Vagina (tissue), 2 donors: ENCODE results near the gene FAM120A. TPM values are rescaled to one million over a fixed set of nuclear protein-coding genes. Genes with fewer than 3 reads are reported as not detected.

ENCODE experiments used
- DNase-seq, 2 donors: peaks; one replicate each; pipeline ENCODE4 v3.0.0-alpha.2; 2017; ENCODE audit errors: extremely low spot score in 2 of 2
- H3K27ac ChIP-seq: fragments of 200-600 bp; sonication (generic); one replicate; pipeline ENCODE4 v1.5.1; 2019
- H3K27me3 ChIP-seq: fragments of 200-600 bp; sonication (generic); one replicate; pipeline ENCODE4 v1.5.1; 2019
- H3K36me3 ChIP-seq, 2 donors: fragments of 200-600 bp; sonication (generic); one replicate each; pipeline ENCODE4 v1.5.1; 2017 to 2019
- H3K4me1 ChIP-seq: fragments of 200-600 bp; sonication (generic); one replicate; pipeline ENCODE4 v1.5.1; 2019
- H3K4me3 ChIP-seq, 2 donors: fragments of 200-600 bp; sonication (generic); 1 replicate in 1 of 2; 2 replicates in 1 of 2; pipeline ENCODE4 v1.5.1; 2016 to 2019
- H3K9me3 ChIP-seq: fragments of 200-600 bp; sonication (generic); one replicate; pipeline ENCODE4 v1.5.1; 2019
- POLR2A ChIP-seq, 2 donors: fragments of 450-650 bp; IDR thresholded peaks; one replicate each; pipeline ENCODE4 v1.6.1; 2017; ENCODE audit warnings: antibody characterized with exemption in 2 of 2, mild to moderate bottlenecking in 2 of 2, moderate library complexity in 2 of 2
- POLR2AphosphoS5 ChIP-seq, 2 donors: sonication (generic); formaldehyde crosslinking; IDR thresholded peaks; one replicate each; pipeline ENCODE4 v1.9.0; 2017; ENCODE audit warnings: antibody characterized with exemption in 2 of 2, mild to moderate bottlenecking in 2 of 2, low read depth in 1 of 2; ENCODE audit not compliant: insufficient read depth in 1 of 2
- intact Hi-C: fragments of 100-400 bp; cut with DNase I; formaldehyde crosslinking; loops from one replicate; pipeline ENCODE4 v1.15.1; 2023
- total RNA-seq: library from RNA; depleted of rRNA; stranded (reverse); fragments of >200 nt; gene quantifications from one replicate; pipeline ENCODE4 v1.2.3, GENCODE V29; 2016
- TF ChIP-seq, protein P1 (sequence below), 3 experiments: fragments of 450-650 bp in 2 of 3; fragments of 200-600 bp in 1 of 3; sonication (generic) in 1 of 3; IDR thresholded peaks; one replicate each; pipeline ENCODE4 v1.5.1; 2017 to 2019; ENCODE audit warnings: antibody characterized with exemption in 3 of 3, mild to moderate bottlenecking in 2 of 3, moderate library complexity in 2 of 3

FAM120A gene
- total RNA-seq, 1 donor from 2014 or later, result 98.2 TPM

DNA sequence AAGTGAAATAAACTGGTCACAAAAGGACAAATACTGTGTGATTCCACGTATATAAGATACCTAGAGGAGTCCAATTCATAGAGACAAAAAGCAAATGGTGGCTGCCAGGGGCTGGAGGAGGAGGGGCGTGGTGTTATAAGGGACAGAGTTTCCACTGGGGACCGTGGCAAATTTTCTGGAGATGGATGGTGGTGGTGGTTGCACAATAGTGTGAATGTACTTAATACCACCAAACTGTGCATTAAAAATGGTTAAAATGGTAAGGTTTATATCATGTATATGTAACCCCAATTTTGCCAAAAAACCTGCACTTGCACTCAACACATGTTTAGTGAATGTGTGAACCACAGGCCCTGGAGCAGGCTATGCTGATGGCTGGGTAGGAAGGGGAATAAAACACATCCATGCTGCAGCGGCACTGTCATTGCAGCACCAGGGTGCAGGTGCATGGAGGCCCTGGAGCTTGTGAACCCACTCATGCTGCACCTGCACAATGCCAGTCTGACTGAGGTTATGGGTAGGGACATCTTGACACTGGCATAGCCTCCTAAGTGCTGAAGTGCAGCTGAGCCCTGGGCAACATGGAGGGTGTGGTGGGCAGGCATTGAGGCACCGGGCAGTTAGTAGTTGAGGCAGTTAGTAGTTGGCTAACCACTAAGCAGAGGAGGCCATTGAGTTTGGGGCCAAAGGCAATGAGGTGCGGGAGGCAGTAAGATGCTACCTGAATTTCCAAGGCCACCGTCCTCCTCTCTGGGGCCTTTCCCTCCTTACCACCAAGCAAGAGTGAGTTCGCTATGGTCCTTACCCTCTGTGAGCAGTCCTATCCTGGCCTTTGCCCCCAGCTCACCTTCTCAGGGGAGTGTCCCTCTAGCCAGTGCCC, 121.4 kb downstream of the FAM120A start:
- TF ChIP-seq POLR2AphosphoS5 (IDR thresholded peaks at IDR 0.05; ENCODE audit: insufficient read depth in 1 of 2, low read depth in 1 of 2) (no peak), POLR2A (IDR thresholded peaks at IDR 0.05) (no peak)
- TF ChIP-seq, protein P1, sequence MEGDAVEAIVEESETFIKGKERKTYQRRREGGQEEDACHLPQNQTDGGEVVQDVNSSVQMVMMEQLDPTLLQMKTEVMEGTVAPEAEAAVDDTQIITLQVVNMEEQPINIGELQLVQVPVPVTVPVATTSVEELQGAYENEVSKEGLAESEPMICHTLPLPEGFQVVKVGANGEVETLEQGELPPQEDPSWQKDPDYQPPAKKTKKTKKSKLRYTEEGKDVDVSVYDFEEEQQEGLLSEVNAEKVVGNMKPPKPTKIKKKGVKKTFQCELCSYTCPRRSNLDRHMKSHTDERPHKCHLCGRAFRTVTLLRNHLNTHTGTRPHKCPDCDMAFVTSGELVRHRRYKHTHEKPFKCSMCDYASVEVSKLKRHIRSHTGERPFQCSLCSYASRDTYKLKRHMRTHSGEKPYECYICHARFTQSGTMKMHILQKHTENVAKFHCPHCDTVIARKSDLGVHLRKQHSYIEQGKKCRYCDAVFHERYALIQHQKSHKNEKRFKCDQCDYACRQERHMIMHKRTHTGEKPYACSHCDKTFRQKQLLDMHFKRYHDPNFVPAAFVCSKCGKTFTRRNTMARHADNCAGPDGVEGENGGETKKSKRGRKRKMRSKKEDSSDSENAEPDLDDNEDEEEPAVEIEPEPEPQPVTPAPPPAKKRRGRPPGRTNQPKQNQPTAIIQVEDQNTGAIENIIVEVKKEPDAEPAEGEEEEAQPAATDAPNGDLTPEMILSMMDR (IDR thresholded peaks at IDR 0.05), result no peak
- no peak for DNase-seq
- H3K4me3 ChIP-seq, result no peak overlapping the region
- no peaks in the 10 kb centered on the region for H3K36me3 ChIP-seq
- no peak overlapping the region for H3K27ac ChIP-seq
- H3K4me1 ChIP-seq, result peaks cover 19% of the 10 kb centered on the region
- no peaks in the 10 kb centered on the region for H3K9me3 ChIP-seq
- no peaks in the 10 kb centered on the region for H3K27me3 ChIP-seq
- intact Hi-C loops, result no loop called here

DNA sequence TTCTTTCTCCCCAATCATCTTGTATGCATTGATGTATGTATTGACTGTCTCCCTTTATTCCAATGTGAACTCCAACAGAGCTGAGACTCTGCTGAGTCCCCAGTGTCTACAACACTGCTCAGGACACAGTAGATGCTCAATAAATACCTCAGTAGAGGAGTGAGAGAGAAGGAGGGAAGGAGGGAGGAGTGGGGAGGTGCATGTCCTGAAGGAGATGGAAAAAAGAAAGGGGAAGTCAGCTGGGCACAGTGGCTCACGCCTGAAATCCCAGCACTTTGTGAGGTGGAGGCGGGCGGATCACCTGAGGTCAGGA, 122.0 kb downstream of the FAM120A start:
- no peak for DNase-seq
- no peak overlapping the region for H3K27ac ChIP-seq
- H3K4me3 ChIP-seq, result no peak overlapping the region
- no peaks in the 10 kb centered on the region for H3K9me3 ChIP-seq
- H3K4me1 ChIP-seq, result peaks cover 25% of the 10 kb centered on the region
- H3K36me3 ChIP-seq, result no peaks in the 10 kb centered on the region
- intact Hi-C loops, result no loop called here
- no peaks in the 10 kb centered on the region for H3K27me3 ChIP-seq
- TF ChIP-seq POLR2AphosphoS5 (IDR thresholded peaks at IDR 0.05; ENCODE audit: insufficient read depth in 1 of 2, low read depth in 1 of 2), result no peak
- TF ChIP-seq POLR2A (IDR thresholded peaks at IDR 0.05), result no peak
- TF ChIP-seq, protein P1 (IDR thresholded peaks at IDR 0.05), result no peak

DNA sequence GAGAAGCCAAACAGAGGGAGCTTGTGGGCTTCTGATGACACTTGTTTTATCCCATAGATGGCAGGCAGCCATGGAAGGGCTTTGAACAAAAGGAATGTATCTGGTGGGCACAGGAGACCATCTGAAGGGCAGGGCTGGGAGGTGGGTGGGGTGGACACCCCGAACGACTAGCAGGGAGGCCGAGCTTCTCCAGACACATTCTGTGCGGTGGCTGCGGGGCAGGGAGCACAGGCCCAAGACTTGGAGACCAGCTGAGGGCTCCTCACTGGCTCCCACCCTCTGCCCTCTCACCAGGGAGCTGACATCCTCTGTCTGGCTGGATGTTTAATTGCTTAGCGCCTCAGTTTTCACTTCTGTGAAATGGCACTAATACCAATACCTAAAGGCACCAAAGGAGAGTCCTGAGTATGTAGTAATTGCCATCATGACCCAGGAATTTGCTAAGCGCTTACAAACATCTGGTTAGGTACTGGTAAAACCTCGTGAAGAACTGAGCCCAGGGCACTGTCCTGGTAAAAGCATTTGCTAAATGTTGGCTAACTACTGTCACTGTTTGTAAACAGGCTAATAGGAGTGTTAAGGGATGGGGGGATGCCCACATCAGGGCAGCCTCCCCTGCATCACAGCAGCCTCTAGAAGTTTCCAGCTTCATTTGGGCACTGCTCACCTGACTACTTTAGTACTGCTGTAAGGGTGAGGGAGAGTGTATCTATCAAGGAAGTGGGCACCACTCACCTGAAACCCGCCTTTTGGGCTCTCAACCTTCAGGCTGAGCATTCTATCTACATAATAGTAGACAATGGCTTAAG, 122.8 kb downstream of the FAM120A start:
- DNase-seq, result no peak
- Histone ChIP-seq H3K27me3 (no peaks in the 10 kb centered on the region), H3K9me3 (no peaks in the 10 kb centered on the region), H3K36me3 (no peaks in the 10 kb centered on the region), H3K27ac (no peak overlapping the region), H3K4me1 (peaks cover 33% of the 10 kb centered on the region), H3K4me3 (no peak overlapping the region)
- TF ChIP-seq POLR2A (IDR thresholded peaks at IDR 0.05), result no peak
- TF ChIP-seq, protein P1 (IDR thresholded peaks at IDR 0.05), result no peak
- TF ChIP-seq POLR2AphosphoS5 (IDR thresholded peaks at IDR 0.05; ENCODE audit: insufficient read depth in 1 of 2, low read depth in 1 of 2), result no peak
- intact Hi-C loops, result no loop called here

DNA sequence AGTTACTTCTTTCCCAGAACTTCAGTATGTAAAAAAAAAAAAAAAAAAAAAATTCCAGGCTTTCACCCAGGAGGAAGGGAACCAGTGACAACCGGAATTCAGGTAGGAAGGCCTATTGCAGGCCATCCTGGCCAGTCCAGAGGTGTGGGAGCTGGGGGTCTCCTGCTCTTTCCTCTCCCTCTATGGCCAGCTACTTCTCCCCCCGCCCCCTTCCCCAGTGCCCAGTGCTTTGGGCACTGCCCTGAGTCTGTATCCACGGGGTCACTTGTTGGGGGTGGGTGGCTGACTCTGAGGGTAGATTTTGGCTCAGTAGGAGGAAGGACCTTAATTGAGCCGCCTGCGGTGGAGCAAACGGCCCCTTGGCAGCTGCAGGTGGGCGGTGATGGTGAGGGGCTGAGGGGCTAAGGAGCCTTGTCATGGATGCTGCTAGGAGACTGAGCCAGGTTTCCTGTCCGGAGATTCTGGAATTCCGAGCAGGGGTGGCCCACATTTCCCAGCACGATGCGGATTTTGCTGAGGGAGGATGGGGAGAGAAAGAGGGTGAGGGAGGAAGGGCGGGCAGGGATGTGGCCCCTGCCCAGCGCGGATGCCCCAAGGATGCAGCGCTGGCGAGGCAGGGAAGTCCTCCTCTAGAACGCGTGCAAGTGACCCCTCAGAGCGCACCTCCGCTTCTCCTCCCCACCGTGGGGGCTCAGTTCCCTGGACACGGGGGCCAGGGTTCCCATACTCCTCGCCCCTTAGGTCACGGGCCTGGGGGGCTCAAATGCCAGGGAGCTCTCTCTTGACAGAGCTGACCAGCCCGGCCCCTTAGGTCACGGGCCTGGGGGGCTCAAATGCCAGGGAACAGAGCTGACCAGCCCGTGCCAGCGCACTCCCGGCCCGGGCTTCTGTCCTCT, 123.7 kb downstream of the FAM120A start:
- no peaks in the 10 kb centered on the region for H3K9me3 ChIP-seq
- peak overlapping the region; percentile 91 for H3K27ac ChIP-seq
- peaks cover 41% of the 10 kb centered on the region for H3K4me1 ChIP-seq
- TF ChIP-seq POLR2A (IDR thresholded peaks at IDR 0.05) (no peak), POLR2AphosphoS5 (IDR thresholded peaks at IDR 0.05; ENCODE audit: insufficient read depth in 1 of 2, low read depth in 1 of 2) (no peak)
- TF ChIP-seq, protein P1 (IDR thresholded peaks at IDR 0.05), result no peak
- H3K27me3 ChIP-seq, result no peaks in the 10 kb centered on the region
- peak overlapping the region; percentile 72 to 86 for H3K4me3 ChIP-seq
- DNase-seq, result peak in 1 of 2 donors; percentile 87
- H3K36me3 ChIP-seq, result no peaks in the 10 kb centered on the region
- intact Hi-C loops, result loop anchor here (5.0 kb wide), 1 partner anchor 123 kb away; the partner anchor contains the start of genes FAM120A and FAM120AOS
